Prostate gland (tissue), 2 donors: ENCODE data around the gene XRCC4. TPM values are rescaled to one million over a fixed set of nuclear protein-coding genes. Genes with fewer than 3 reads are reported as not detected.

Experiments used
- DNase-seq: peaks from one replicate; pipeline ENCODE4 v3.0.0-alpha.2; 2019; ENCODE audit warnings: low spot score
- H3K27ac ChIP-seq, 2 donors: fragments of 200-600 bp; sonication (generic); 2 replicates each; pipeline ENCODE4 v1.5.1; 2017 to 2019
- H3K27me3 ChIP-seq: fragments of 200-600 bp; sonication (generic); replicated peaks from 2 replicates; pipeline ENCODE4 v1.5.1; 2019; ENCODE audit not compliant: insufficient read depth
- H3K36me3 ChIP-seq, 2 donors: fragments of 200-600 bp; sonication (generic); 1 replicate in 1 of 2; 2 replicates in 1 of 2; pipeline versions ENCODE4 v1.5.1 to v1.8.1; 2017 to 2019
- H3K4me1 ChIP-seq: fragments of 200-600 bp; sonication (generic); replicated peaks from 2 replicates; pipeline ENCODE4 v1.5.1; 2019
- H3K4me3 ChIP-seq, 2 donors: fragments of 200-600 bp; sonication (generic); 2 replicates each; pipeline ENCODE4 v1.5.1; 2017 to 2019
- H3K9me3 ChIP-seq: fragments of 200-600 bp; sonication (generic); 2 replicates; pipeline ENCODE4 v1.5.1; 2017
- CTCF ChIP-seq, 4 experiments: fragments of 200-600 bp in 2 of 4; fragments of 450-650 bp in 2 of 4; sonication (generic) in 2 of 4; IDR thresholded peaks; 1 replicate in 3 of 4; 2 replicates in 1 of 4; pipeline ENCODE4 v1.5.1; 2016 to 2019; ENCODE audit warnings: antibody characterized with exemption in 4 of 4, mild to moderate bottlenecking in 2 of 4, moderate library complexity in 2 of 4
- POLR2A ChIP-seq: fragments of 450-650 bp; IDR thresholded peaks from one replicate; pipeline ENCODE4 v1.6.1; 2016; ENCODE audit warnings: antibody characterized with exemption, mild to moderate bottlenecking
- POLR2AphosphoS5 ChIP-seq: sonication (generic); formaldehyde crosslinking; IDR thresholded peaks from one replicate; pipeline ENCODE4 v1.6.1; 2017; ENCODE audit warnings: antibody characterized with exemption
- WGBS: methylation state at CpG from one replicate; pipeline ENCODE4 v1.1.5; 2018; 5-methylcytosine and 5-hydroxymethylcytosine counted together
- intact Hi-C: fragments of 100-400 bp; cut with DNase I; formaldehyde crosslinking; loops from one replicate; pipeline ENCODE4 v1.14.2; 2022
- total RNA-seq, 2 donors: library from RNA; depleted of rRNA; stranded (reverse); fragments of >200 nt; gene quantifications; one replicate each; pipeline ENCODE4 v1.1.0, GENCODE V29; 2016

The XRCC4 gene
- total RNA-seq, 2 donors from 2014 or later: 7.3 to 11.4 TPM

GRCh38 chr5:83156001-83156400, 78.7 kb downstream of the XRCC4 start:
- no peak overlapping the region for H3K27ac ChIP-seq
- H3K27me3 ChIP-seq: no peaks in the 10 kb centered on the region
- no peaks in the 10 kb centered on the region for H3K4me1 ChIP-seq
- no peak overlapping the region for H3K4me3 ChIP-seq
- H3K9me3 ChIP-seq: no peaks in the 10 kb centered on the region
- WGBS: 91% methylated on average over 2 of the region's 2 CpGs
- DNase-seq: no peak
- no peak for TF ChIP-seq POLR2A
- no peak for TF ChIP-seq CTCF (IDR thresholded peaks at IDR 0.05)
- TF ChIP-seq POLR2AphosphoS5: no peak
- intact Hi-C loops: no loop called here
- no peaks in the 10 kb centered on the region for H3K36me3 ChIP-seq

- no peak overlapping the region for H3K27ac ChIP-seq
- WGBS: 23% methylated on average over 2 of the region's 2 CpGs
- no peak for TF ChIP-seq POLR2AphosphoS5
- TF ChIP-seq CTCF (IDR thresholded peaks at IDR 0.05): no peak
- TF ChIP-seq POLR2A: no peak
- no peaks in the 10 kb centered on the region for H3K27me3 ChIP-seq
- no peak overlapping the region for H3K4me3 ChIP-seq
- H3K4me1 ChIP-seq: no peaks in the 10 kb centered on the region
- H3K9me3 ChIP-seq: no peaks in the 10 kb centered on the region
- intact Hi-C loops: no loop called here
- no peaks in the 10 kb centered on the region for H3K36me3 ChIP-seq
- DNase-seq: no peak
Observed at GRCh38 chr5:83157163-83157562, 79.8 kb downstream of the XRCC4 start.

GRCh38 chr5:83162601-83163000, 85.3 kb downstream of the XRCC4 start:
- Histone ChIP-seq H3K4me1 (no peaks in the 10 kb centered on the region), H3K36me3 (no peaks in the 10 kb centered on the region), H3K4me3 (no peak overlapping the region), H3K9me3 (no peaks in the 10 kb centered on the region), H3K27me3 (no peaks in the 10 kb centered on the region), H3K27ac (no peak overlapping the region)
- TF ChIP-seq POLR2A: no peak
- no peak for TF ChIP-seq POLR2AphosphoS5
- TF ChIP-seq CTCF (IDR thresholded peaks at IDR 0.05): no peak
- WGBS: 75% methylated on average over 3 of the region's 3 CpGs
- DNase-seq: no peak
- intact Hi-C loops: no loop called here

- DNase-seq: no peak
- Histone ChIP-seq H3K27me3 (no peaks in the 10 kb centered on the region), H3K27ac (no peak overlapping the region), H3K4me1 (no peaks in the 10 kb centered on the region), H3K36me3 (no peaks in the 10 kb centered on the region), H3K9me3 (no peaks in the 10 kb centered on the region), H3K4me3 (no peak overlapping the region)
- TF ChIP-seq POLR2A (no peak), CTCF (IDR thresholded peaks at IDR 0.05) (no peak), POLR2AphosphoS5 (no peak)
- intact Hi-C loops: no loop called here
Observed at GRCh38 chr5:83167538-83167937, 90.2 kb downstream of the XRCC4 start.

- Histone ChIP-seq H3K27me3 (no peaks in the 10 kb centered on the region), H3K4me3 (no peak overlapping the region), H3K36me3 (no peaks in the 10 kb centered on the region), H3K4me1 (no peaks in the 10 kb centered on the region), H3K27ac (no peak overlapping the region), H3K9me3 (no peaks in the 10 kb centered on the region)
- TF ChIP-seq POLR2AphosphoS5 (no peak), POLR2A (no peak), CTCF (IDR thresholded peaks at IDR 0.05) (no peak)
- 90% methylated on average over 2 of the region's 2 CpGs for WGBS
- no peak for DNase-seq
- intact Hi-C loops: no loop called here
Observed at GRCh38 chr5:83169571-83170337, 92.4 kb downstream of the XRCC4 start.
